ENCODE measurements around the gene KCNIP3.

The KCNIP3 gene

GRCh38 chr2:95314598-95314963 lies 17.4 kb downstream of the KCNIP3 start:
- no peak for DNase-seq (ENCODE audit: low read depth in 2 of 2)

GRCh38 chr2:95314964-95315611 lies 17.9 kb downstream of the KCNIP3 start:
- no peak for DNase-seq (ENCODE audit: low read depth in 2 of 2)

GRCh38 chr2:95315801-95316411 lies 18.8 kb downstream of the KCNIP3 start:
- DNase-seq (ENCODE audit: low read depth in 2 of 2) = no peak

- no peak for DNase-seq (ENCODE audit: low read depth in 2 of 2)
Measured at GRCh38 chr2:95316466-95317122, 19.4 kb downstream of the KCNIP3 start.

- DNase-seq (ENCODE audit: low read depth in 2 of 2) = no peak
Measured at GRCh38 chr2:95317123-95317500, 20.0 kb downstream of the KCNIP3 start.

- no peak for DNase-seq (ENCODE audit: low read depth in 2 of 2)
Measured at GRCh38 chr2:95317665-95318425, 20.7 kb downstream of the KCNIP3 start.

GRCh38 chr2:95318431-95319220 lies 21.5 kb downstream of the KCNIP3 start:
- DNase-seq (ENCODE audit: low read depth in 2 of 2) = no peak

GRCh38 chr2:95319481-95320343 lies 22.6 kb downstream of the KCNIP3 start:
- no peak for DNase-seq (ENCODE audit: low read depth in 2 of 2)

- no peak for DNase-seq (ENCODE audit: low read depth in 2 of 2)
Measured at GRCh38 chr2:95320344-95320712, 23.2 kb downstream of the KCNIP3 start.

- no peak for DNase-seq (ENCODE audit: low read depth in 2 of 2)
Measured at GRCh38 chr2:95320986-95321767, 24.0 kb downstream of the KCNIP3 start.

GRCh38 chr2:95323347-95324155 lies 26.4 kb downstream of the KCNIP3 start:
- DNase-seq (ENCODE audit: low read depth in 2 of 2) = no peak

GRCh38 chr2:95325026-95325425 lies 27.9 kb downstream of the KCNIP3 start:
- DNase-seq (ENCODE audit: low read depth in 2 of 2) = no peak

- no peak for DNase-seq (ENCODE audit: low read depth in 2 of 2)
Measured at GRCh38 chr2:95325590-95326432, 28.7 kb downstream of the KCNIP3 start.

GRCh38 chr2:95326433-95327140 lies 29.4 kb downstream of the KCNIP3 start:
- DNase-seq (ENCODE audit: low read depth in 2 of 2) = no peak

GRCh38 chr2:95327861-95328260 lies 30.7 kb downstream of the KCNIP3 start:
- DNase-seq (ENCODE audit: low read depth in 2 of 2) = no peak

GRCh38 chr2:95328358-95329125 lies 31.4 kb downstream of the KCNIP3 start:
- no peak for DNase-seq (ENCODE audit: low read depth in 2 of 2)

GRCh38 chr2:95329401-95329800 lies 32.3 kb downstream of the KCNIP3 start:
- DNase-seq (ENCODE audit: low read depth in 2 of 2) = no peak
